ENCODE data around the gene FRAS1. TPM values are rescaled to one million over a fixed set of nuclear protein-coding genes. Genes with fewer than 3 reads are reported as not detected.

Gene FRAS1
- total RNA-seq, 1 experiment from 2014 or later = 0.23 TPM

DNA sequence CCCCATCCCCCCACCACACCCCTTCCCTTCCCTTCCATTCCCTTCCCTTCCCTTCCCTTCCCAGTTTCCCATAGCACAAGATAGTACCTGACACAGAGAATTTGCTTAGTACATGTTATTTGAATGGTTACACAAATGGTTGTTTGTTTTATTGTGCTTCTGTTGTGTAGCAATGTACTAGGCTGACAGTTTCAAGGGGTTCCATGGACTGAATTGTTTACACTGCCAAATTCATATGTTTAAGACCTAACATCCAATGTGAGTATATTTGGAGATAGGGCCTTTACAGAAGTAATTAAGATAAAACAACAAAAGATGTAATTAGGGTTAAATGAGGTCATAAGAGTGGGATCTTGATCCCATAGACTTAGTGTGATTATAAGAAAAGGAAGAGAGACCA is 133.5 kb downstream of the FRAS1 start:
- Histone ChIP-seq H3K27me3 (ENCODE audit: control insufficient read depth, insufficient read depth, low read length) (no peaks in the 10 kb centered on the region), H3K27ac (ENCODE audit: low read length) (no peak overlapping the region), H3K4me1 (ENCODE audit: control insufficient read depth, insufficient read depth, low read length) (no peaks in the 10 kb centered on the region), H3K9me3 (ENCODE audit: control insufficient read depth, insufficient read depth, low read depth, low read length) (no peaks in the 10 kb centered on the region), H3K36me3 (ENCODE audit: control insufficient read depth, insufficient read depth, low read length) (no peaks in the 10 kb centered on the region), H3K4me3 (ENCODE audit: low read depth in 2 of 2, low read length in 2 of 2) (no peak overlapping the region)
- BruUV-seq (replicated peaks) = no TSS peak
- POLR2A ChIA-PET = no interaction called here
- DNase-seq (ENCODE audit: low read depth, low spot score) = no peak
- no peak for ATAC-seq
- intact Hi-C loops (cut with micrococcal nuclease; ENCODE audit: unreplicated experiment) (no loop called here), in situ Hi-C loops (cut with HindIII; ENCODE audit: low pct_unique_long_range_greater_than_20kb, low sequenced_read_pairs) (no loop called here)
- TF ChIP-seq TCF7L2 (IDR thresholded peaks at IDR 0.05; ENCODE audit: low read depth, low read length) (no peak), POLR2AphosphoS5 (IDR thresholded peaks at IDR 0.05; ENCODE audit: low read depth, low read length) (no peak), SIN3A (IDR thresholded peaks at IDR 0.05; ENCODE audit: borderline replicate concordance, insufficient read depth, low read depth, low read length) (no peak)
- TF ChIP-seq, protein P1, sequence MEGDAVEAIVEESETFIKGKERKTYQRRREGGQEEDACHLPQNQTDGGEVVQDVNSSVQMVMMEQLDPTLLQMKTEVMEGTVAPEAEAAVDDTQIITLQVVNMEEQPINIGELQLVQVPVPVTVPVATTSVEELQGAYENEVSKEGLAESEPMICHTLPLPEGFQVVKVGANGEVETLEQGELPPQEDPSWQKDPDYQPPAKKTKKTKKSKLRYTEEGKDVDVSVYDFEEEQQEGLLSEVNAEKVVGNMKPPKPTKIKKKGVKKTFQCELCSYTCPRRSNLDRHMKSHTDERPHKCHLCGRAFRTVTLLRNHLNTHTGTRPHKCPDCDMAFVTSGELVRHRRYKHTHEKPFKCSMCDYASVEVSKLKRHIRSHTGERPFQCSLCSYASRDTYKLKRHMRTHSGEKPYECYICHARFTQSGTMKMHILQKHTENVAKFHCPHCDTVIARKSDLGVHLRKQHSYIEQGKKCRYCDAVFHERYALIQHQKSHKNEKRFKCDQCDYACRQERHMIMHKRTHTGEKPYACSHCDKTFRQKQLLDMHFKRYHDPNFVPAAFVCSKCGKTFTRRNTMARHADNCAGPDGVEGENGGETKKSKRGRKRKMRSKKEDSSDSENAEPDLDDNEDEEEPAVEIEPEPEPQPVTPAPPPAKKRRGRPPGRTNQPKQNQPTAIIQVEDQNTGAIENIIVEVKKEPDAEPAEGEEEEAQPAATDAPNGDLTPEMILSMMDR (IDR thresholded peaks at IDR 0.05) = no peak
- TF ChIP-seq, protein P2, sequence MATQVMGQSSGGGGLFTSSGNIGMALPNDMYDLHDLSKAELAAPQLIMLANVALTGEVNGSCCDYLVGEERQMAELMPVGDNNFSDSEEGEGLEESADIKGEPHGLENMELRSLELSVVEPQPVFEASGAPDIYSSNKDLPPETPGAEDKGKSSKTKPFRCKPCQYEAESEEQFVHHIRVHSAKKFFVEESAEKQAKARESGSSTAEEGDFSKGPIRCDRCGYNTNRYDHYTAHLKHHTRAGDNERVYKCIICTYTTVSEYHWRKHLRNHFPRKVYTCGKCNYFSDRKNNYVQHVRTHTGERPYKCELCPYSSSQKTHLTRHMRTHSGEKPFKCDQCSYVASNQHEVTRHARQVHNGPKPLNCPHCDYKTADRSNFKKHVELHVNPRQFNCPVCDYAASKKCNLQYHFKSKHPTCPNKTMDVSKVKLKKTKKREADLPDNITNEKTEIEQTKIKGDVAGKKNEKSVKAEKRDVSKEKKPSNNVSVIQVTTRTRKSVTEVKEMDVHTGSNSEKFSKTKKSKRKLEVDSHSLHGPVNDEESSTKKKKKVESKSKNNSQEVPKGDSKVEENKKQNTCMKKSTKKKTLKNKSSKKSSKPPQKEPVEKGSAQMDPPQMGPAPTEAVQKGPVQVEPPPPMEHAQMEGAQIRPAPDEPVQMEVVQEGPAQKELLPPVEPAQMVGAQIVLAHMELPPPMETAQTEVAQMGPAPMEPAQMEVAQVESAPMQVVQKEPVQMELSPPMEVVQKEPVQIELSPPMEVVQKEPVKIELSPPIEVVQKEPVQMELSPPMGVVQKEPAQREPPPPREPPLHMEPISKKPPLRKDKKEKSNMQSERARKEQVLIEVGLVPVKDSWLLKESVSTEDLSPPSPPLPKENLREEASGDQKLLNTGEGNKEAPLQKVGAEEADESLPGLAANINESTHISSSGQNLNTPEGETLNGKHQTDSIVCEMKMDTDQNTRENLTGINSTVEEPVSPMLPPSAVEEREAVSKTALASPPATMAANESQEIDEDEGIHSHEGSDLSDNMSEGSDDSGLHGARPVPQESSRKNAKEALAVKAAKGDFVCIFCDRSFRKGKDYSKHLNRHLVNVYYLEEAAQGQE (IDR thresholded peaks at IDR 0.05; ENCODE audit: insufficient read depth in 1 of 2, low read depth in 2 of 2, low read length in 1 of 2) = no peak
- CTCF ChIA-PET = no interaction called here

DNA sequence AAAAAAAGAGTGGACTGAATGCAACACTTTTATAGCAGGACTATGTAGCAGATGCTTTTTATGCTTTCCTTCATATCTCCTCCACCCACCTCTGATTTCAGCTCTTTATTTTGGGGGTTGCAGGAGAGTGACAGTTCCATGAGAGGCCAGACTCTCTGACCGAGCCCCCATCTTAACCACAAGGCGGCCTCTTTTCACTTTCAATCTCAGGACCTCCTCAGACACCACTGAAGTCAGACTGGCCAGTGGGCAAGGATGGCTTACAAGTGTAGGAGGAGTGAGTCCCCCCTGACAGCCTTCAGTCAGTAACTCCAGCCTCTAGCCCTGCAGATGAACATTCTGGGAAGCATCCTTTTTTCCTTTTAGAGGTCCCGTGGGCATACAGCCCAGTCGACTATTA is 140.8 kb downstream of the FRAS1 start:
- no peak for ATAC-seq
- no peaks in the 10 kb centered on the region for H3K4me1 ChIP-seq (ENCODE audit: control insufficient read depth, insufficient read depth, low read length)
- DNase-seq (ENCODE audit: low read depth, low spot score) = no peak
- CTCF ChIA-PET = no interaction called here
- POLR2A ChIA-PET = no interaction called here
- intact Hi-C loops (cut with micrococcal nuclease; ENCODE audit: unreplicated experiment) (no loop called here), in situ Hi-C loops (cut with HindIII; ENCODE audit: low pct_unique_long_range_greater_than_20kb, low sequenced_read_pairs) (no loop called here)
- no TSS peak for BruUV-seq (replicated peaks)
- H3K4me3 ChIP-seq (ENCODE audit: low read depth in 2 of 2, low read length in 2 of 2) = no peak overlapping the region
- no peaks in the 10 kb centered on the region for H3K9me3 ChIP-seq (ENCODE audit: control insufficient read depth, insufficient read depth, low read depth, low read length)
- no peaks in the 10 kb centered on the region for H3K36me3 ChIP-seq (ENCODE audit: control insufficient read depth, insufficient read depth, low read length)
- H3K27ac ChIP-seq (ENCODE audit: low read length) = no peak overlapping the region
- no peaks in the 10 kb centered on the region for H3K27me3 ChIP-seq (ENCODE audit: control insufficient read depth, insufficient read depth, low read length)
- TF ChIP-seq, protein P2 (IDR thresholded peaks at IDR 0.05; ENCODE audit: insufficient read depth in 1 of 2, low read depth in 2 of 2, low read length in 1 of 2) = no peak
- TF ChIP-seq SIN3A (IDR thresholded peaks at IDR 0.05; ENCODE audit: borderline replicate concordance, insufficient read depth, low read depth, low read length) = no peak
- TF ChIP-seq POLR2AphosphoS5 (IDR thresholded peaks at IDR 0.05; ENCODE audit: low read depth, low read length) = no peak
- no peak for TF ChIP-seq TCF7L2 (IDR thresholded peaks at IDR 0.05; ENCODE audit: low read depth, low read length)
- TF ChIP-seq, protein P1 (IDR thresholded peaks at IDR 0.05) = no peak

All from Panc1 (cell line).